H1 (cell line): ENCODE data around the gene AAGAB. TPM values are rescaled to one million over a fixed set of nuclear protein-coding genes. Genes with fewer than 3 reads are reported as not detected.

ENCODE experiments used
- EGR1 ChIP-seq: IDR thresholded peaks from 2 replicates; pipeline ENCODE4 v1.6.1; 2011; ENCODE audit warnings: low read depth, low read length, borderline replicate concordance
- EZH2 ChIP-seq: fragments of 200-600 bp; sonication (generic); IDR thresholded peaks from 2 replicates; pipeline ENCODE4 v1.7.1; 2012; ENCODE audit warnings: low read depth, mild to moderate bottlenecking, moderate library complexity, low read length, inconsistent platforms; ENCODE audit not compliant: severe bottlenecking
- GABPA ChIP-seq: IDR thresholded peaks from 2 replicates; pipeline ENCODE4 v1.6.1; 2011; ENCODE audit warnings: mild to moderate bottlenecking, low read length, moderate library complexity, borderline replicate concordance; ENCODE audit not compliant: insufficient read depth
- JUND ChIP-seq: IDR thresholded peaks from 2 replicates; pipeline ENCODE4 v1.6.1; 2011; ENCODE audit warnings: mild to moderate bottlenecking, improper control_type of control experiment, low read length
- NRF1 ChIP-seq: IDR thresholded peaks from 2 replicates; pipeline ENCODE4 v1.6.1; 2011; ENCODE audit warnings: mild to moderate bottlenecking, low read depth, low read length, improper control_type of control experiment
- RAD21 ChIP-seq, 2 experiments: IDR thresholded peaks in 1 of 2; conservative IDR thresholded peaks in 1 of 2; 2 replicates each; pipeline ENCODE4 v1.6.1; 2011; ENCODE audit warnings: low read depth in 2 of 2, low read length in 2 of 2, improper control_type of control experiment in 1 of 2, inconsistent platforms in 1 of 2, mild to moderate bottlenecking in 1 of 2, moderate library complexity in 1 of 2
- RNF2 ChIP-seq: fragments of 200-900, 300-1000 bp; sonication (generic); IDR thresholded peaks from 2 replicates; pipeline ENCODE4 v1.7.1; 2016; ENCODE audit warnings: borderline replicate concordance, low read depth, mild to moderate bottlenecking, antibody characterized with exemption, low read length; ENCODE audit not compliant: poor library complexity, severe bottlenecking; ENCODE audit errors: missing control alignments
- SP1 ChIP-seq: IDR thresholded peaks from 2 replicates; pipeline ENCODE4 v1.6.1; 2011; ENCODE audit warnings: low read depth, low read length
- TAF7 ChIP-seq: optimal IDR thresholded peaks from 2 replicates; pipeline ENCODE3; 2011; ENCODE audit warnings: low read depth, mild to moderate bottlenecking, inconsistent platforms, low read length, moderate library complexity, borderline replicate concordance
- polyA plus RNA-seq, 7 experiments: library from polyadenylated mRNA; depleted of rRNA in 3 of 7; stranded (reverse) in 5 of 7; unstranded in 2 of 7; fragments of >200 nt in 5 of 7; fragments of 200-250 nt in 2 of 7; gene quantifications; 1 replicate in 5 of 7; 2 replicates in 1 of 7; 4 replicates in 1 of 7; pipeline versions ENCODE4 v1.2.1 to v1.2.3, GENCODE V29; 2011 to 2013; ENCODE audit warnings: missing spikeins in 2 of 7, mixed read lengths in 2 of 7
- total RNA-seq: library from RNA; stranded (reverse); fragmentation: NEBNext Ultra II Directional; extraction: Animal tissue kit (Norgen Biotek cat#: 25700); gene quantifications from 2 replicates; pipeline ENCODE4 v1.2.1, GENCODE V29; 2021
- TF ChIP-seq, protein P1 (sequence below): fragments of 300-600 bp; sonication (generic); IDR thresholded peaks from 2 replicates; pipeline ENCODE4 v1.7.1; 2012; ENCODE audit warnings: low read length, moderate library complexity, mild to moderate bottlenecking, inconsistent platforms; ENCODE audit not compliant: insufficient replicate concordance
- TF ChIP-seq, protein P2 (sequence below): IDR thresholded peaks from 2 replicates; pipeline ENCODE4 v1.6.1; 2012; ENCODE audit warnings: inconsistent platforms

AAGAB gene
- total and polyA plus RNA-seq, 2 of the 8 experiments (the other 6 are each of a cell fraction or from before 2014, with no cell fraction given) = 20.1 to 45.9 TPM

- TF ChIP-seq, protein P1, sequence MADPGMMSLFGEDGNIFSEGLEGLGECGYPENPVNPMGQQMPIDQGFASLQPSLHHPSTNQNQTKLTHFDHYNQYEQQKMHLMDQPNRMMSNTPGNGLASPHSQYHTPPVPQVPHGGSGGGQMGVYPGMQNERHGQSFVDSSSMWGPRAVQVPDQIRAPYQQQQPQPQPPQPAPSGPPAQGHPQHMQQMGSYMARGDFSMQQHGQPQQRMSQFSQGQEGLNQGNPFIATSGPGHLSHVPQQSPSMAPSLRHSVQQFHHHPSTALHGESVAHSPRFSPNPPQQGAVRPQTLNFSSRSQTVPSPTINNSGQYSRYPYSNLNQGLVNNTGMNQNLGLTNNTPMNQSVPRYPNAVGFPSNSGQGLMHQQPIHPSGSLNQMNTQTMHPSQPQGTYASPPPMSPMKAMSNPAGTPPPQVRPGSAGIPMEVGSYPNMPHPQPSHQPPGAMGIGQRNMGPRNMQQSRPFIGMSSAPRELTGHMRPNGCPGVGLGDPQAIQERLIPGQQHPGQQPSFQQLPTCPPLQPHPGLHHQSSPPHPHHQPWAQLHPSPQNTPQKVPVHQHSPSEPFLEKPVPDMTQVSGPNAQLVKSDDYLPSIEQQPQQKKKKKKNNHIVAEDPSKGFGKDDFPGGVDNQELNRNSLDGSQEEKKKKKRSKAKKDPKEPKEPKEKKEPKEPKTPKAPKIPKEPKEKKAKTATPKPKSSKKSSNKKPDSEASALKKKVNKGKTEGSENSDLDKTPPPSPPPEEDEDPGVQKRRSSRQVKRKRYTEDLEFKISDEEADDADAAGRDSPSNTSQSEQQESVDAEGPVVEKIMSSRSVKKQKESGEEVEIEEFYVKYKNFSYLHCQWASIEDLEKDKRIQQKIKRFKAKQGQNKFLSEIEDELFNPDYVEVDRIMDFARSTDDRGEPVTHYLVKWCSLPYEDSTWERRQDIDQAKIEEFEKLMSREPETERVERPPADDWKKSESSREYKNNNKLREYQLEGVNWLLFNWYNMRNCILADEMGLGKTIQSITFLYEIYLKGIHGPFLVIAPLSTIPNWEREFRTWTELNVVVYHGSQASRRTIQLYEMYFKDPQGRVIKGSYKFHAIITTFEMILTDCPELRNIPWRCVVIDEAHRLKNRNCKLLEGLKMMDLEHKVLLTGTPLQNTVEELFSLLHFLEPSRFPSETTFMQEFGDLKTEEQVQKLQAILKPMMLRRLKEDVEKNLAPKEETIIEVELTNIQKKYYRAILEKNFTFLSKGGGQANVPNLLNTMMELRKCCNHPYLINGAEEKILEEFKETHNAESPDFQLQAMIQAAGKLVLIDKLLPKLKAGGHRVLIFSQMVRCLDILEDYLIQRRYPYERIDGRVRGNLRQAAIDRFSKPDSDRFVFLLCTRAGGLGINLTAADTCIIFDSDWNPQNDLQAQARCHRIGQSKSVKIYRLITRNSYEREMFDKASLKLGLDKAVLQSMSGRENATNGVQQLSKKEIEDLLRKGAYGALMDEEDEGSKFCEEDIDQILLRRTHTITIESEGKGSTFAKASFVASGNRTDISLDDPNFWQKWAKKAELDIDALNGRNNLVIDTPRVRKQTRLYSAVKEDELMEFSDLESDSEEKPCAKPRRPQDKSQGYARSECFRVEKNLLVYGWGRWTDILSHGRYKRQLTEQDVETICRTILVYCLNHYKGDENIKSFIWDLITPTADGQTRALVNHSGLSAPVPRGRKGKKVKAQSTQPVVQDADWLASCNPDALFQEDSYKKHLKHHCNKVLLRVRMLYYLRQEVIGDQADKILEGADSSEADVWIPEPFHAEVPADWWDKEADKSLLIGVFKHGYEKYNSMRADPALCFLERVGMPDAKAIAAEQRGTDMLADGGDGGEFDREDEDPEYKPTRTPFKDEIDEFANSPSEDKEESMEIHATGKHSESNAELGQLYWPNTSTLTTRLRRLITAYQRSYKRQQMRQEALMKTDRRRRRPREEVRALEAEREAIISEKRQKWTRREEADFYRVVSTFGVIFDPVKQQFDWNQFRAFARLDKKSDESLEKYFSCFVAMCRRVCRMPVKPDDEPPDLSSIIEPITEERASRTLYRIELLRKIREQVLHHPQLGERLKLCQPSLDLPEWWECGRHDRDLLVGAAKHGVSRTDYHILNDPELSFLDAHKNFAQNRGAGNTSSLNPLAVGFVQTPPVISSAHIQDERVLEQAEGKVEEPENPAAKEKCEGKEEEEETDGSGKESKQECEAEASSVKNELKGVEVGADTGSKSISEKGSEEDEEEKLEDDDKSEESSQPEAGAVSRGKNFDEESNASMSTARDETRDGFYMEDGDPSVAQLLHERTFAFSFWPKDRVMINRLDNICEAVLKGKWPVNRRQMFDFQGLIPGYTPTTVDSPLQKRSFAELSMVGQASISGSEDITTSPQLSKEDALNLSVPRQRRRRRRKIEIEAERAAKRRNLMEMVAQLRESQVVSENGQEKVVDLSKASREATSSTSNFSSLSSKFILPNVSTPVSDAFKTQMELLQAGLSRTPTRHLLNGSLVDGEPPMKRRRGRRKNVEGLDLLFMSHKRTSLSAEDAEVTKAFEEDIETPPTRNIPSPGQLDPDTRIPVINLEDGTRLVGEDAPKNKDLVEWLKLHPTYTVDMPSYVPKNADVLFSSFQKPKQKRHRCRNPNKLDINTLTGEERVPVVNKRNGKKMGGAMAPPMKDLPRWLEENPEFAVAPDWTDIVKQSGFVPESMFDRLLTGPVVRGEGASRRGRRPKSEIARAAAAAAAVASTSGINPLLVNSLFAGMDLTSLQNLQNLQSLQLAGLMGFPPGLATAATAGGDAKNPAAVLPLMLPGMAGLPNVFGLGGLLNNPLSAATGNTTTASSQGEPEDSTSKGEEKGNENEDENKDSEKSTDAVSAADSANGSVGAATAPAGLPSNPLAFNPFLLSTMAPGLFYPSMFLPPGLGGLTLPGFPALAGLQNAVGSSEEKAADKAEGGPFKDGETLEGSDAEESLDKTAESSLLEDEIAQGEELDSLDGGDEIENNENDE = no peak
- TF ChIP-seq TAF7 (no peak), EGR1 (no peak), RAD21 (IDR thresholded peaks at IDR 0.05 in 1 of 2, conservative IDR thresholded peaks at IDR 0.05 in 1 of 2; ENCODE audit: low read depth in 2 of 2, low read length in 2 of 2) (no peak), SP1 (no peak), EZH2 (no peak), GABPA (no peak), NRF1 (no peak), RNF2 (no peak), JUND (no peak)
- TF ChIP-seq, protein P2, sequence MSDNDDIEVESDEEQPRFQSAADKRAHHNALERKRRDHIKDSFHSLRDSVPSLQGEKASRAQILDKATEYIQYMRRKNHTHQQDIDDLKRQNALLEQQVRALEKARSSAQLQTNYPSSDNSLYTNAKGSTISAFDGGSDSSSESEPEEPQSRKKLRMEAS = no peak
Measured at GRCh38 chr15:67156834-67157233, 97.6 kb downstream of the AAGAB start (continued).
